ENCODE results near the gene PIK3R6.

Gene PIK3R6

GRCh38 chr17:8797621-8798175, 69.8 kb downstream of the PIK3R6 start:
- Histone ChIP-seq H3F3A (ENCODE audit: insufficient read depth, low read length) (no peaks in the 10 kb centered on the region), H3K36me3 (ENCODE audit: insufficient read depth, low read length) (no peaks in the 10 kb centered on the region), H3K79me2 (ENCODE audit: insufficient read depth, low read length) (no peaks in the 10 kb centered on the region), H3K27me3 (ENCODE audit: insufficient read depth, low read length) (no peaks in the 10 kb centered on the region), H3K4me2 (ENCODE audit: low read length) (no peak overlapping the region), H3K9me2 (ENCODE audit: low read depth, low read length) (no peaks in the 10 kb centered on the region), H3K4me1 (ENCODE audit: insufficient read depth, low read length, severe bottlenecking) (no peaks in the 10 kb centered on the region), H3K9me3 (ENCODE audit: low read length) (no peaks in the 10 kb centered on the region), H4K20me1 (ENCODE audit: insufficient read depth, low read length) (no peaks in the 10 kb centered on the region), H3K9ac (ENCODE audit: low read length) (no peak overlapping the region), H3K4me3 (ENCODE audit: low read depth, low read length, poor library complexity, severe bottlenecking) (no peak overlapping the region), H3K27ac (ENCODE audit: low read depth, low read length, poor library complexity, severe bottlenecking) (no peak overlapping the region), H2AFZ (ENCODE audit: low read length) (no peak overlapping the region)
- no peak for TF ChIP-seq CTCF (IDR thresholded peaks at IDR 0.05; ENCODE audit: low read length)
- TF ChIP-seq EZH2 (IDR thresholded peaks at IDR 0.05; ENCODE audit: borderline replicate concordance, low read length), result no peak

GRCh38 chr17:8794636-8795035, 72.8 kb downstream of the PIK3R6 start:
- H3K27ac ChIP-seq (ENCODE audit: low read depth, low read length, poor library complexity, severe bottlenecking), result no peak overlapping the region

GRCh38 chr17:8793649-8794048, 73.8 kb downstream of the PIK3R6 start:
- Histone ChIP-seq H3K9ac (ENCODE audit: low read length) (no peak overlapping the region), H3K36me3 (ENCODE audit: insufficient read depth, low read length) (no peaks in the 10 kb centered on the region), H3K9me2 (ENCODE audit: low read depth, low read length) (no peaks in the 10 kb centered on the region), H3K27ac (ENCODE audit: low read depth, low read length, poor library complexity, severe bottlenecking) (no peak overlapping the region), H2AFZ (ENCODE audit: low read length) (no peak overlapping the region), H4K20me1 (ENCODE audit: insufficient read depth, low read length) (no peaks in the 10 kb centered on the region), H3K9me3 (ENCODE audit: low read length) (no peaks in the 10 kb centered on the region), H3K4me1 (ENCODE audit: insufficient read depth, low read length, severe bottlenecking) (no peaks in the 10 kb centered on the region), H3K4me2 (ENCODE audit: low read length) (no peak overlapping the region), H3K27me3 (ENCODE audit: insufficient read depth, low read length) (peaks cover 8% of the 10 kb centered on the region; the same call in 1 of the 2 replicates), H3K79me2 (ENCODE audit: insufficient read depth, low read length) (no peaks in the 10 kb centered on the region), H3F3A (ENCODE audit: insufficient read depth, low read length) (no peaks in the 10 kb centered on the region), H3K4me3 (ENCODE audit: low read depth, low read length, poor library complexity, severe bottlenecking) (no peak overlapping the region)
- no peak for TF ChIP-seq EZH2 (IDR thresholded peaks at IDR 0.05; ENCODE audit: borderline replicate concordance, low read length)
- TF ChIP-seq CTCF (IDR thresholded peaks at IDR 0.05; ENCODE audit: low read length), result no peak

More at GRCh38 chr17:8794636-8795035, 72.8 kb downstream of the PIK3R6 start:
- no peak overlapping the region for H3K9ac ChIP-seq (ENCODE audit: low read length)
- TF ChIP-seq CTCF (IDR thresholded peaks at IDR 0.05; ENCODE audit: low read length) (no peak), EZH2 (IDR thresholded peaks at IDR 0.05; ENCODE audit: borderline replicate concordance, low read length) (no peak)
- H2AFZ ChIP-seq (ENCODE audit: low read length), result no peak overlapping the region
- H3K9me3 ChIP-seq (ENCODE audit: low read length), result no peaks in the 10 kb centered on the region
- no peaks in the 10 kb centered on the region for H3F3A ChIP-seq (ENCODE audit: insufficient read depth, low read length)
- H3K9me2 ChIP-seq (ENCODE audit: low read depth, low read length), result no peaks in the 10 kb centered on the region
- H4K20me1 ChIP-seq (ENCODE audit: insufficient read depth, low read length), result no peaks in the 10 kb centered on the region
- no peak overlapping the region for H3K4me2 ChIP-seq (ENCODE audit: low read length)
- H3K4me3 ChIP-seq (ENCODE audit: low read depth, low read length, poor library complexity, severe bottlenecking), result no peak overlapping the region
- H3K27me3 ChIP-seq (ENCODE audit: insufficient read depth, low read length), result peaks cover 8% of the 10 kb centered on the region; the same call in 1 of the 2 replicates
- H3K4me1 ChIP-seq (ENCODE audit: insufficient read depth, low read length, severe bottlenecking), result no peaks in the 10 kb centered on the region
- no peaks in the 10 kb centered on the region for H3K36me3 ChIP-seq (ENCODE audit: insufficient read depth, low read length)
- no peaks in the 10 kb centered on the region for H3K79me2 ChIP-seq (ENCODE audit: insufficient read depth, low read length)

All from OCI-LY1 (cell line).